HEK293 (cell line): ENCODE data around the gene PLPPR4.

Experiments used
- ZFP41 ChIP-seq: fragments of 450-650 bp; formaldehyde crosslinking; IDR thresholded peaks from 2 replicates; pipeline ENCODE4 v1.5.1; 2016; ENCODE audit warnings: missing biosample characterization, missing genetic modification characterization, borderline replicate concordance
- TF ChIP-seq, protein P1 (sequence below): fragments of 450-650 bp; formaldehyde crosslinking; optimal IDR thresholded peaks from 2 replicates; pipeline ENCODE3; 2016; ENCODE audit warnings: missing biosample characterization, mild to moderate bottlenecking, missing genetic modification characterization
- TF ChIP-seq, protein P2 (sequence below): fragments of 450-650 bp; formaldehyde crosslinking; IDR thresholded peaks from 2 replicates; pipeline ENCODE4 v1.5.1; 2016; ENCODE audit warnings: missing biosample characterization, missing genetic modification characterization
- TF ChIP-seq, protein P3 (sequence below): fragments of 450-650 bp; formaldehyde crosslinking; IDR thresholded peaks from 2 replicates; pipeline ENCODE4 v1.5.1; 2017; ENCODE audit warnings: missing biosample characterization, mild to moderate bottlenecking, missing genetic modification characterization, moderate library complexity

DNA sequence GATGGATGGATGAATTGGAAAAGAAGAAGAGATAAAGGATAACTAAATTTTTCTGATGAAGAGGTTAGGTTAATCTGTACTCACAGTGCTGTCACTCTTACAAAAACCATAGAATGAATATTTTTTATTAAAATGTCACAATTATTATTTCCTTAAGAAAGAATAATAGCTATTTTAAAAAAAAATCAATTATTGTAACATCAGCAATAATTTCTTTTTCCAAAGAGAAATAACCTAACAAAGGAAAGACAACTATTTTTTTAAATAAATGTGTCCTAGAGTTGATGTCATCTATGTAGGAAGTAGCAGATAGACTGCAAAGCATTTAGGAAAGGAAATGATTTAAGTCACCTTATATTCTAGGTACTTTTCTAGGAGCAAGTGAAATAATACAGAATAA lies 33.6 kb upstream of the PLPPR4 start:
- TF ChIP-seq, protein P1, sequence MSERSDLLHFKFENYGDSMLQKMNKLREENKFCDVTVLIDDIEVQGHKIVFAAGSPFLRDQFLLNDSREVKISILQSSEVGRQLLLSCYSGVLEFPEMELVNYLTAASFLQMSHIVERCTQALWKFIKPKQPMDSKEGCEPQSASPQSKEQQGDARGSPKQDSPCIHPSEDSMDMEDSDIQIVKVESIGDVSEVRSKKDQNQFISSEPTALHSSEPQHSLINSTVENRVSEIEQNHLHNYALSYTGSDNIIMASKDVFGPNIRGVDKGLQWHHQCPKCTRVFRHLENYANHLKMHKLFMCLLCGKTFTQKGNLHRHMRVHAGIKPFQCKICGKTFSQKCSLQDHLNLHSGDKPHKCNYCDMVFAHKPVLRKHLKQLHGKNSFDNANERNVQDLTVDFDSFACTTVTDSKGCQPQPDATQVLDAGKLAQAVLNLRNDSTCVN (tag by site-specific recombination), result no peak
- no peak for TF ChIP-seq ZFP41 (tag by site-specific recombination)
- TF ChIP-seq, protein P2, sequence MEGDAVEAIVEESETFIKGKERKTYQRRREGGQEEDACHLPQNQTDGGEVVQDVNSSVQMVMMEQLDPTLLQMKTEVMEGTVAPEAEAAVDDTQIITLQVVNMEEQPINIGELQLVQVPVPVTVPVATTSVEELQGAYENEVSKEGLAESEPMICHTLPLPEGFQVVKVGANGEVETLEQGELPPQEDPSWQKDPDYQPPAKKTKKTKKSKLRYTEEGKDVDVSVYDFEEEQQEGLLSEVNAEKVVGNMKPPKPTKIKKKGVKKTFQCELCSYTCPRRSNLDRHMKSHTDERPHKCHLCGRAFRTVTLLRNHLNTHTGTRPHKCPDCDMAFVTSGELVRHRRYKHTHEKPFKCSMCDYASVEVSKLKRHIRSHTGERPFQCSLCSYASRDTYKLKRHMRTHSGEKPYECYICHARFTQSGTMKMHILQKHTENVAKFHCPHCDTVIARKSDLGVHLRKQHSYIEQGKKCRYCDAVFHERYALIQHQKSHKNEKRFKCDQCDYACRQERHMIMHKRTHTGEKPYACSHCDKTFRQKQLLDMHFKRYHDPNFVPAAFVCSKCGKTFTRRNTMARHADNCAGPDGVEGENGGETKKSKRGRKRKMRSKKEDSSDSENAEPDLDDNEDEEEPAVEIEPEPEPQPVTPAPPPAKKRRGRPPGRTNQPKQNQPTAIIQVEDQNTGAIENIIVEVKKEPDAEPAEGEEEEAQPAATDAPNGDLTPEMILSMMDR (tag by site-specific recombination), result no peak
- TF ChIP-seq, protein P3, sequence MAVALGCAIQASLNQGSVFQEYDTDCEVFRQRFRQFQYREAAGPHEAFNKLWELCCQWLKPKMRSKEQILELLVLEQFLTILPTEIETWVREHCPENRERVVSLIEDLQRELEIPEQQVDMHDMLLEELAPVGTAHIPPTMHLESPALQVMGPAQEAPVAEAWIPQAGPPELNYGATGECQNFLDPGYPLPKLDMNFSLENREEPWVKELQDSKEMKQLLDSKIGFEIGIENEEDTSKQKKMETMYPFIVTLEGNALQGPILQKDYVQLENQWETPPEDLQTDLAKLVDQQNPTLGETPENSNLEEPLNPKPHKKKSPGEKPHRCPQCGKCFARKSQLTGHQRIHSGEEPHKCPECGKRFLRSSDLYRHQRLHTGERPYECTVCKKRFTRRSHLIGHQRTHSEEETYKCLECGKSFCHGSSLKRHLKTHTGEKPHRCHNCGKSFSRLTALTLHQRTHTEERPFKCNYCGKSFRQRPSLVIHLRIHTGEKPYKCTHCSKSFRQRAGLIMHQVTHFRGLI (tag by site-specific recombination), result no peak
